GM21786 (cell line): ENCODE measurements around the gene SNX15.
"Not testable (repeated sequence)": the region's sequence is repeated elsewhere in the genome, so short reads cannot be mapped to it uniquely, and the experiment has no call there.

Experiments
- ATAC-seq: cut with Tn5 transposase; IDR thresholded peaks from one replicate; pipeline ENCODE4 v1.9.1; 2021; ENCODE audit not compliant: unreplicated experiment

SNX15 gene

GRCh38 chr11:65027213-65028067, at the start of gene SNX15:
TSS of gene SNX15 (plus strand) at chr11:65027439. CDS start at chr11:65027538, 99 bp downstream.
- peak; percentile 79 for ATAC-seq

GRCh38 chr11:64983339-64983738, 43.9 kb upstream of the SNX15 start:
- ATAC-seq, result not testable (repeated sequence)

- no peak for ATAC-seq
Measured at GRCh38 chr11:64987998-64988854, 39.0 kb upstream of the SNX15 start.

GRCh38 chr11:64989416-64989815, 37.8 kb upstream of the SNX15 start:
- no peak for ATAC-seq

- ATAC-seq, result no peak
Measured at GRCh38 chr11:64990222-64990923, 36.9 kb upstream of the SNX15 start.

- no peak for ATAC-seq
Measured at GRCh38 chr11:64994318-64994717, 32.9 kb upstream of the SNX15 start.

GRCh38 chr11:64996327-64996709, 30.9 kb upstream of the SNX15 start:
- no peak for ATAC-seq

GRCh38 chr11:64996710-64997380, 30.4 kb upstream of the SNX15 start, which contains the start of gene BATF2:
TSS of gene BATF2 (minus strand) at chr11:64996971. CDS start at chr11:64996914, 57 bp downstream.
- no peak for ATAC-seq

GRCh38 chr11:64998141-64998540, 29.1 kb upstream of the SNX15 start:
- no peak for ATAC-seq

GRCh38 chr11:64998690-64999431, 28.4 kb upstream of the SNX15 start:
- ATAC-seq, result no peak

GRCh38 chr11:64999478-64999877, 27.8 kb upstream of the SNX15 start:
- ATAC-seq, result no peak

- ATAC-seq, result no peak
Measured at GRCh38 chr11:65002706-65003105, 24.5 kb upstream of the SNX15 start.

- no peak for ATAC-seq
Measured at GRCh38 chr11:65003282-65003681, 24.0 kb upstream of the SNX15 start.

- not testable (repeated sequence) for ATAC-seq
Measured at GRCh38 chr11:65003968-65004367, 23.3 kb upstream of the SNX15 start.

- ATAC-seq, result no peak
Measured at GRCh38 chr11:65008016-65008415, 19.2 kb upstream of the SNX15 start.

- no peak for ATAC-seq
Measured at GRCh38 chr11:65008873-65009272, 18.4 kb upstream of the SNX15 start.

GRCh38 chr11:65013130-65013887, 13.9 kb upstream of the SNX15 start:
- peak; percentile 67 for ATAC-seq

GRCh38 chr11:65013888-65014725, 13.1 kb upstream of the SNX15 start, which contains the start of gene ARL2:
TSS of gene ARL2 (plus strand) at chr11:65014160. CDS start at chr11:65014208, 48 bp downstream.
- ATAC-seq, result peak; percentile 88
